Cardiac muscle cell (in vitro differentiated cells and primary cell): Measurements from ENCODE around the gene NAP1L5. TPM values are rescaled to one million over a fixed set of nuclear protein-coding genes. Genes with fewer than 3 reads are reported as not detected.

Experiments
- DNase-seq, 2 donors: peaks; one replicate each; pipeline versions ENCODE4 v3.0.0 to v3.0.0-alpha.2; 2010 to 2017; ENCODE audit warnings: low read depth in 1 of 2, low spot score in 1 of 2
- H3K27ac ChIP-seq: fragments of 200-600 bp; sonication (generic); 2 replicates; pipeline ENCODE4 v1.5.1; 2016
- H3K27me3 ChIP-seq: fragments of 200-600 bp; sonication (generic); 2 replicates; pipeline ENCODE4 v1.6.0; 2016; ENCODE audit warnings: control low read depth
- H3K36me3 ChIP-seq: fragments of 200-600 bp; sonication (generic); 2 replicates; pipeline ENCODE4 v1.5.1; 2016; ENCODE audit warnings: control low read depth
- H3K4me1 ChIP-seq: fragments of 200-600 bp; sonication (generic); 2 replicates; pipeline ENCODE4 v1.8.1; 2017; ENCODE audit warnings: low read depth, mild to moderate bottlenecking, mixed run types
- H3K4me3 ChIP-seq: fragments of 200-600 bp; sonication (generic); 2 replicates; pipeline ENCODE4 v1.5.1; 2016; ENCODE audit warnings: mild to moderate bottlenecking
- H3K9me3 ChIP-seq: fragments of 200-600 bp; sonication (generic); 2 replicates; pipeline ENCODE4 v1.5.1; 2017; ENCODE audit warnings: low read depth, mild to moderate bottlenecking, control low read depth
- CTCF ChIP-seq: IDR thresholded peaks from 2 replicates; pipeline ENCODE4 v1.5.1; 2012; ENCODE audit warnings: low read depth, mild to moderate bottlenecking, low read length
- polyA plus RNA-seq: library from polyadenylated mRNA; unstranded; fragments of >200 nt; fragmentation: Nextera tagmentation; extraction: Ambion mirVana; gene quantifications from 2 replicates; pipeline ENCODE4 v1.2.1, GENCODE V29; 2016
- total RNA-seq: library from RNA; depleted of rRNA; stranded (reverse); fragments of >200 nt; gene quantifications from 2 replicates; pipeline ENCODE4 v1.2.3, GENCODE V29; 2016

The NAP1L5 gene
- total and polyA plus RNA-seq, 2 experiments from 2014 or later: 2.6 to 3.0 TPM

- H3K27me3 ChIP-seq: no peaks in the 10 kb centered on the region
- H3K4me3 ChIP-seq: no peak overlapping the region
- no peak overlapping the region for H3K27ac ChIP-seq
- H3K9me3 ChIP-seq: no peaks in the 10 kb centered on the region
- no peaks in the 10 kb centered on the region for H3K4me1 ChIP-seq
- peaks cover 10% of the 10 kb centered on the region for H3K36me3 ChIP-seq
- TF ChIP-seq CTCF: no peak
- no peak for DNase-seq
Measured at GRCh38 chr4:88655226-88655625, 42.4 kb downstream of the NAP1L5 start.

GRCh38 chr4:88653371-88653946 is 44.2 kb downstream of the NAP1L5 start:
- Histone ChIP-seq H3K36me3 (peaks cover 10% of the 10 kb centered on the region), H3K27ac (no peak overlapping the region), H3K4me1 (no peaks in the 10 kb centered on the region), H3K4me3 (no peak overlapping the region), H3K27me3 (no peaks in the 10 kb centered on the region), H3K9me3 (no peaks in the 10 kb centered on the region)
- no peak for DNase-seq
- TF ChIP-seq CTCF: no peak

- H3K36me3 ChIP-seq: peaks cover 3% of the 10 kb centered on the region
- no peak overlapping the region for H3K4me3 ChIP-seq
- no peaks in the 10 kb centered on the region for H3K4me1 ChIP-seq
- H3K27me3 ChIP-seq: no peaks in the 10 kb centered on the region
- no peaks in the 10 kb centered on the region for H3K9me3 ChIP-seq
- H3K27ac ChIP-seq: no peak overlapping the region
- no peak for DNase-seq
- TF ChIP-seq CTCF: no peak
Measured at GRCh38 chr4:88649716-88650115, 47.9 kb downstream of the NAP1L5 start.

- no peak overlapping the region for H3K27ac ChIP-seq
- H3K9me3 ChIP-seq: no peaks in the 10 kb centered on the region
- H3K4me3 ChIP-seq: no peak overlapping the region
- TF ChIP-seq CTCF: no peak
- no peaks in the 10 kb centered on the region for H3K36me3 ChIP-seq
- H3K27me3 ChIP-seq: no peaks in the 10 kb centered on the region
- H3K4me1 ChIP-seq: no peaks in the 10 kb centered on the region
- DNase-seq: no peak
Measured at GRCh38 chr4:88646528-88647280, 50.9 kb downstream of the NAP1L5 start.

GRCh38 chr4:88645994-88646393 is 51.6 kb downstream of the NAP1L5 start:
- Histone ChIP-seq H3K4me3 (no peak overlapping the region), H3K36me3 (no peaks in the 10 kb centered on the region), H3K4me1 (no peaks in the 10 kb centered on the region), H3K27ac (no peak overlapping the region), H3K9me3 (no peaks in the 10 kb centered on the region), H3K27me3 (no peaks in the 10 kb centered on the region)
- TF ChIP-seq CTCF: no peak
- DNase-seq: no peak

Other genes starting within 250 kb of the NAP1L5 start
- 1.7 and 2.4 TPM in 2 replicates for gene HERC5, start 240.7 kb downstream of the NAP1L5 start, total RNA-seq
- gene HERC5, start 240.7 kb downstream of the NAP1L5 start, polyA plus RNA-seq: 1.1 and 3.2 TPM in 2 replicates
- 80.5 and 83.4 TPM in 2 replicates for gene PYURF, start 174.1 kb downstream of the NAP1L5 start, total RNA-seq
- 172 and 184 TPM in 2 replicates for gene PYURF, start 174.1 kb downstream of the NAP1L5 start, polyA plus RNA-seq
- 25.6 and 29.4 TPM in 2 replicates for gene HERC3, start 105.3 kb downstream of the NAP1L5 start, total RNA-seq
- gene HERC3, start 105.3 kb downstream of the NAP1L5 start, polyA plus RNA-seq: 35.3 and 41.1 TPM in 2 replicates